Stimulated activated CD8-positive, alpha-beta memory T cell treated with anti-CD3 and anti-CD28 coated beads, Interleukin-7, amount 100 ng/mL, for 1 hour (primary cell): ENCODE results near the gene FCN2.

ENCODE experiments used
- DNase-seq, 2 donors: peaks; one replicate each; pipeline ENCODE4 v3.0.0-alpha.2; 2020; ENCODE audit warnings: low read depth in 2 of 2

The FCN2 gene

DNA sequence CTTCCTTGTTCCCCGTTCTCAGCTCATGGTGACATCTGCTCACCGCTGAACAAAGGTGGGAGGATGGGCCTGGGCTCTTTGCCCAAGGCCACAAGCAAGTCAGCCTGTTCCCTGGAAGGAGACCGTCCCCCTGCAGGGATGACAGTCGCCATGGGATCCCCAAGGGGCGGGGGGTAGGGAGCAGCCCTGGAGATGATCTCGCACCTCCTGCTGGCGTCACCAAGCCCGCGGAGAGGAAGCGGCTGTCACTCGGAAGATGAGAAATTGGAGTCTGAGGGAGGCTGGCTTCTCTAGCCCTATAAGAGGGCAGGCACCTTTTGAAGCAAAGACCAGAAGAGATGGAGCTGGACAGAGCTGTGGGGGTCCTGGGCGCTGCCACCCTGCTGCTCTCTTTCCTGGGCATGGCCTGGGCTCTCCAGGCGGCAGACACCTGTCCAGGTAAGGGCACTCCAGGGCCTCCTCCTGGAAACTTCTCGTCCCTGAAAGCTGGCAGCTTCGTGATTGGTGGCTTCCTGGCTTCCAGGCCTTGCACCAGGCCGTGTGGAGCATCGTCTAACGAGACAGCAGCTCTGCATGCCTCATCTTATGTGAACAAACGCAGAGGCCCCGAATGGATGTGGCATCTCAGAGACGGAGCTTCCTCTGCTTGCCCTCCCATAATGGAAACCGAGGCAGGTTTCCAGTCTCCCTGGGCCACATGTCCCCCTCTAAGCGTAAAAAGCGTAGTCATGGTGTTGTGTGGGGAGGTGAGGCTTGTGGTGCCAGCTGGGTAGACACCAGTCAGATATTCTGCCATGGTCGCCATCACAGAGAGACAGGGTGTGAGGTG is at the start of gene FCN2:
Gene FCN2, plus strand, starts transcription at position 327 of the 829 bp plus-strand sequence. Its CDS starts 12 bp downstream, at position 339.
- DNase-seq = no peak

DNA sequence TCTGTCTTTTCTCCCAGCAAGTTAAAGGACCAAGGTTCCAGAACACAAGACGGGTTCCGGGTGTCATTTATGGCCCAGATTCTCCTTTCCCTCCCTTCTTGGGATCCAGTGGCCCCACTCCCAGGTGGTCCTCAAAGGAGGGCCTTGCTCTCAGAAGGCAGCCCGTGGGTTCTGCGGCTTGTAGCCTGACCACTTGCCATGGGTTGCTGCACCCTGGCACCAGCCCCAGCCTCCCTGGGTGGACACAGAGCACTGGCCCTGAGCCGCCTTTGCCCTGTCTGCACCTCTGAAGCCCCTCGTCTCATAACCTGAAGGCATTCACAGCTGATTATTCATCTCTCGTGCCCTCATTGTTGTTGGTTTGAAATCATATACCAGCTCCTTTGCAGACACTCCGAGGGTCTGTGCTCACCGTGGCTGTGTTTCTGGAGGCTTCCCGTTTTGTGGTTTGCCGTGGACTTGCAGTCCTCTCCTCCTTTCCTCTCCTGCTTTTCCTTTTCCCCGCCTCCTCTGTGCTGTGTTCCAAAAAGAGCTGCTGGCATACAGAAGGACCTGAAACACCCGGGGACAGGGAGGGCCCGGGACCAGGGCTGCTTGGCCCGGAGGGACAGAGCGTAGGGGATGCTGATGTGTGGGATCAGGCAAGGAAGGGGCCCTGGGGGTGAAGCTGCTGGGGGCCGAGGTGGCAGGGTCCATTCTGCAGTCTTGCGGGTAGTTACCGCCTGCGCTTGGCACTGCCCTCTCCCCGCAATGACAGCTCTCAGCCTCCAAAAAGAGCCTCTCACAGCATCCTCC is 49.5 kb upstream of the FCN2 start:
- DNase-seq = no peak

DNA sequence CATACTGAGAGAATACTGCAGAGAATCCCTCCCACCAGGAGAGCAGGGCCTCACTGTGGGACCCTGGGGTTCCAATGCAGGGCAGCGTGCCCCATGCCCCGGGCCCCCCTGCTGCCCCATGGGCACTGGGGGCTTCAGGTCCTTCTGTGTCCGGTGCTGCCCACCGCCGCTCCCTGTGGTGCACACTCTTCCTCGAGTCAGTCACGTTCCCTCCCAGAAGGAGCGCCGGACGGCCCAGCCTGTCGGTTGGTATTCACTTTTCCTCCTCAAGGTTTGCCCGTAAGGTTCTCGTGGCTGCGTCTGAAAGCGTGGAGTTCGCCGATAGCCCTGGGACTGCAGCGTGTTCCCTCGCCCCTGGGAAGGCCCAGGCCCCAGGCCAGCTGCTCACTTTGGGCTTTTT is 48.1 kb upstream of the FCN2 start:
- no peak for DNase-seq

DNA sequence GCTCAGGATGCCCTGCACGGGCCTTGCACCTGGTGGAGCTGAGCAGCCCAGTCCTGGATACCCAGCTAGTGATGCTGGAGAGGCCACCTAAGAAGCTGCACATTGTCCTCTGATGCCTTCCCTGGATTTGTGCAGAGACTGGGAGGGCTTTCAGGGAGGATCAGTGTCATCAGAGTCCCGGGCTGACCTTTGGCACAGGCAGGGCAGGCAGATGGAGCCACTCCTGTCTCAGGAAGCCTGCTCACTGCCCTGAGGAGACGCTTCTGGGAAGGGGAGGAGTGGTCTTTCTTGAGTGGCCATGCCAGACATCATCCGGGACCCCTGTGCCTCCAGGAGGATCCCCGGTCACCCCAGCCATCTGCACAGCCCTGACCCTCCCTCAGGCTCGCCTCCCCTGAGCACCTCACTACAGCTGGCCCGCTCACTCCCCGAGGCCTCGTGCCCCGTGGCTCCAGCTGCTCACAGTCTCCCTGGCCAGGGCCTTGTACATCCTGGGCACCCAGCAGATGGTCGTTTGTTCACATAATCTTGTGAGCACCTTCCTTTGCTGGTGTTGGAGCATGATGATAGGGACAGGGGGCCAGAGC is 47.2 kb upstream of the FCN2 start:
- no peak for DNase-seq

DNA sequence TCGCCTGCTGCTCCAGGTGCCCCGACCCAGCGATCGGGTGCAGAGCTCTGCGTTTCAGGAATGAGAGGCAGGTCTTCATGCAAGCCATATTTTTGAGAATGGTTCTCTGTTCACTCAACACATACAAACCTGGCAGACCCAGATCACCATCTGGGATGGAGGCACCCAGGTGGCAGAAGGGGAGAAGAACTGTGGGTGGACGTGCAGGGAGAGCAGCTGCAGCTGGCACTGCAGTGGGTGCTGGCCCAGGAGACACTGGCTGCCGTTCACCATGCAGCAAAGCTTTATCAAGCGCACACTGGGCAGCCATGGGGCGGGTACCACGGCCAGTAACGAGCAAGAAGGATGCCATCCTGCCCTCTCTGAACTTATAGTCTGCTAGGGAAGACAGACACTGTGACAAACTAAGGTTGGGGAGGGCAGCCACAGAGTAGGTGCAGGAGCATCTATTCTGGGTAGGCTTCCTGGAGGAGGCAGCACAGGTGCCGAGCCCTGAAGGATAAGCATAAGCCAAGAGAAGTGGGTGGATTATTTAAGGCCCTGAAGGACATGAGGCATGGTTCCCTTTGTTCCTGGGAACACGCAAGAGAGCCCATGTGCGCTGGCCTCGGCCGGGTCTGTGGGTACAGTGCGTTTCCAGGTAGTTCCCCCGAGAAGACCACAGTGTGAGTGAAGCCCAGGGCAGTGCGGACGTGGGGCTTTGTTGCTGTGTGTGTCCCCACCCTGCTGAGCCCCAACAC is 46.2 kb upstream of the FCN2 start:
- no peak for DNase-seq

DNA sequence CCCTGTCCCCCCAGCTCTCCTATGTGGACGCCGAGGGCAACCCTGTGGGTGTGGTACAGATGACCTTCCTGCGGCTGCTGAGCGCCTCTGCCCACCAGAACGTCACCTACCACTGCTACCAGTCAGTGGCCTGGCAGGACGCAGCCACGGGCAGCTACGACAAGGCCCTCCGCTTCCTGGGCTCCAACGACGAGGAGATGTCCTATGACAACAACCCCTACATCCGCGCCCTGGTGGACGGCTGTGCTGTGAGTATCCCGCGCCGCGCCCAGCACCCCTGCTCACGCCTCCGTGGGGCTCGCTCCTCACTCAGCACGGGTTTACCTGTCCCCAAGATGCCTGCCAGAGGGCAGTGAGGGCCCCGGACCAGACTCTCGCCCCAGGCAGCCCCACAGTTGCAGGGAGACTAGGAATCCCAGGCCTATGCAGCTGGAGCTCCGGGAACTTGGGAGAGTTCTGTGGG is 45.6 kb upstream of the FCN2 start:
- DNase-seq = no peak

DNA sequence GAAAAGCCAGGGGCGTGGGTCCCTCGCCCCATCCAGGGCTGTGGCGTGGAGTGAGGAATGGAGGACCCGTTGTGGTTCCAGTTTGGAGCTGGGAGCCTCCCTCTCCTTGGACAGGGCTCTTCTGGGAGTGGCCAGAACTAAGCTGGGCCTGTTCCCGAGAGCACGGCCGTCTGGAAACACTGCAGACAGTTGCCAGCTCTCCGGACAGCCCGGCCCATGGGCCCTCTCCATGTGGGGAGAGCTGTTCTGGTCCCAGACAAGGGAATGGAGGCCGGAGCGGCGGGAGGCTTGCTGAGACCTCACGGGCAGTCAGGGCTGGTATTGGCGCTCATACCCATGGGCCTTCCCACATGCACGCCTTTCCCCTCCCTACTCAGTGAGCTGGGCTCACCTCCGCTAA is 45.2 kb upstream of the FCN2 start:
- DNase-seq = no peak

DNA sequence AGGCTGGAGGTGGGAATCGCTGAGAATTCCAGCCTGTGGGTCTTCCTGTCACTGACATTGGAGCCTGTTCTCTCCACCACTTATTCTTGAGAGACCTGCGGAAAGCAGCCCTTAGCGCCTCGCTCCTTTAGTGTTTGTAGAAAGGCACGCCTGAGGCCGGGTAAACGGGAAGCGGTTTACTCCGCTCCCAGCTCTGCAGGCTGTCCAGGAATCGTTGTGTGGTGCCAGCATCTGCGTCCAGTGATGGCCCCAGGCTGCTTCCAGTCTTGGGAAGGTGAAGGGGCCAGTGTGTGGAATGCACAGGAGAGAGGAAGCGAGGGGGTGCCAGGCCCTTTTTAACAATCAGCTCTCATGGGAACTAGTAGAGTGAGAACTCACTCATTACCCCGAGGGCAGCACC is 44.6 kb upstream of the FCN2 start:
- DNase-seq = no peak

DNA sequence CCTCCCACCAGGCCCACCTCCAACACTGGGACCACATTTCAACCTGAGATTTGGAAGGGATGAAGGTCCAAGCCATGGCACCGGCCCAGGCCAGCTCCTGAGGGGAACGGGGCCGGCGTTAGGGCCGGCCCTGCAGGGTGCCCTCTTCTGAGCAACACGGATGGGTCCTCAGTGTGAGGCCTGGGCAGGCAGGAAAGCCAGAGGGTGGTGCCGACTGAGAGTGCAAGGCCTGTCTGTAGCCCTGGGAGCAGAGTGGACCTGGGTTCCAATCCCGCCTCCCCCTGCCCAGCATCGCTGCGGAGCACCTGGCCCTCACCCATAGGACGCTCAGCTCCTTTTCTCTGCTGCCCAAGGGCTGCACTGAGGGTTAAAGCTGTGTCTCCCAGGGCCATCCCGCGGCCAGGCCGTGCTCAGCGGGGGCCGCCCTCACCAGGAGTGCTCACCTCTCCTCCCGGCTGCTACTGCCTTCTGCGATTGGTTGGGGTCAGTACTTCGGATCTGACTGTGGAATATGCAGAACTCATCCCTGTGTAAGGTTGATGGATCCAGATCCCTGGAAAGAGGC is 44.1 kb upstream of the FCN2 start:
- DNase-seq = no peak

DNA sequence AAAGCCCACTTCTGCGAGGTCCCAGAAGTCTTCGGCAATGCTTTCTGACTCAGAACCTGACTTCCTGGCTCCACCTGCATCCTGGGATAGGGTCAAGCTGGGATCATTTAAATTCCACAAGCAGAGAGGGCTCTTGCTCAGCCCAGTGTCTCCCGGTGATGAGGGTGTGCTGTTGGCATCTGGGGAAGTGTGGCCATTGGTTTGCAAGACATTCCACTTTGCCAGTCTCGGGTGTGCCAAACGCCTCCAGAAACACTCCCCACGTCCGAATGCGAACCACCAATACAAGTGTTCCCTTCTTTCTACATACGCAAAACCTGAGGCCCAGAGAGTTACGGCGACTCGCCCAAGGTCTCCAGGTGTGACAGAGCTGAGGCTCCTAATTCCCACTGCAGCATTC is 43.1 kb upstream of the FCN2 start:
- DNase-seq = no peak

DNA sequence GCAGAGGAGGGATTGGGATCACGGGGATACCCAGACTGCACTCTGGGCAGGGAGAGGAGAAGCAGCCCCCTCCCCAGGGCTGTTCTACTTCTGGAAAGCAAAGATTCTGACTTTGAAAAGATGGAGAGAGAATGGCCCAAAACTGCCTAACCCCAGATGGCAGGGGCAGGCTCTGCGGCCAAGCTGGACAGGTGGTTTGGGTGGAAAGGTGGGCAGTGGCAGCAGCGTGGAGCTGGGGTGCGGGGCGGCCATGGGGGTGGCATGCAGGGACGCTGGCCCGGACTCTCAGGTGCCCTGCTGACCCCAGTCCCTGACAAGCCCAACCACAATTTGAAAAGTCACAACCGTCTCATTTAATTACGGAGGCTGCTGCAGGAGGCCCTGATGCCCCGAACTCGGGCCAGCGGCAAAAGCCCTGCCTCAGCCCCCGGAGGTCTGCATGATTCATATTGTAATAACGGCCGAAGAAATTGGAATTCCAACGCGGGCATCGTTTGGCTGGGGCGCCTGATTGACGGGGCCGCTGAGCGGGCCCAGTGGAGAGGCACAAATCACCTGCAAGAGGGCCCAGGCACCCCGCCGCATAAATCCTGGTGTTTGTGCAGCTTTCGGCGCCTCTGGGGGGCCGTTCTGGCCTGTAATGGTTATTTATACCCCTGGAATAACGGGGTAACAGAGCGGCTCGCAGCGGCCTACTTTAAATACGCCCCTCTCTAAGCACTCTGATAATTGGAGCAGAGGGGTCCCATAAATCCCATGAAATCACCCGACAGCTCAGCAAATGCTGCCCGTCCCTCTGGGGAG is 41.8 kb upstream of the FCN2 start:
- DNase-seq = no peak

DNA sequence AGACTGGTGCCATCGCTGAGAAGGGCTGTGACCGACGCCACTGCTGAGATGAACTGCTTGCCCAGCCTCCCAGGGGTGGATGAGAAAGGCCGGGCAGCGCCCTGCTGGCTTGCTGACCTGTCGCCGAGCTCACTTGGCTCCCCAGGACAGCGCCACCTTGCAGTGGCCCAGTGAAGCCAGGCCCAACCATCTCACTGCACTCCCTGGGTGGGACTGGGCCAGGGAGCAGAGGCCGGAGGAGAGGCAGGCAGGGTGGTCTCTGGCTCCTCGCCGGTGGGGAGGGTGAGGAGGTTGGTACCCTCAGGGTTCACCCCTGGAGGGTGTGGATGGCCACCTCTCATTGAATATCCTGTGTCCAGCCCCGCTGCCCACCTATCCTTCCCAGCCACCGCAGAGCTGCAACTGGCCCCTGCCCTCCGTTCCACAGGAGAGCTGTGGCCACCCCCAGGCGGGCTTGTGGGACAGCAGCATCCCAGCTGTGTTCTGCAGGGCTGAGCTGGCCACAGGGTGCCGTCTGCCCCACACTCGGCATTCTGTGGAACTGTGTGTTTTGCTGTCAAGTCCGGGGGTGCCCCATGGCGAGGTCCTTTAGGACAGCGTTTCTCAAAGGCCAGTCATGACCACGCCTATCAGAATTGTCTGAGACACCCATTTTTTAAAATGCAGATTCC is 41.0 kb upstream of the FCN2 start:
- no peak for DNase-seq

DNA sequence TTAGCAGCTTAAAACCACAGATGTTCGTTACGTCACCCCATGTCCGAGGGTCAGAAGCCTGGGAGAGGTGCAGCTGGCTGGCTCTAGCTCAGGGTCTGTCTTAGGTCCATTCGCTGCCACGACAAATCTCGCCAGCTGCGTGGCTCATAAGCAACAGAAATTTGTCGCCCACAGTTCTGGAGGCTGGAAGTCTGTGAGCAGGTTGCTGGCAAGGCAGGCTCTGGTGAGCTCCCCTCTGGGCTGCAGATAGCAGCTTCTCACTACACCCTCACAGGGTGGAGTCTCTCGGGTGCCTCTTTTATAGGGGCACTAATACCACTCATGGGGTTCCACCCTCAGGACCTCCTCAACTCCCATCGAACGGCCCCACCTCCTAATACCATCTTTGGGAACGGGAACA is 40.1 kb upstream of the FCN2 start:
- DNase-seq = no peak

DNA sequence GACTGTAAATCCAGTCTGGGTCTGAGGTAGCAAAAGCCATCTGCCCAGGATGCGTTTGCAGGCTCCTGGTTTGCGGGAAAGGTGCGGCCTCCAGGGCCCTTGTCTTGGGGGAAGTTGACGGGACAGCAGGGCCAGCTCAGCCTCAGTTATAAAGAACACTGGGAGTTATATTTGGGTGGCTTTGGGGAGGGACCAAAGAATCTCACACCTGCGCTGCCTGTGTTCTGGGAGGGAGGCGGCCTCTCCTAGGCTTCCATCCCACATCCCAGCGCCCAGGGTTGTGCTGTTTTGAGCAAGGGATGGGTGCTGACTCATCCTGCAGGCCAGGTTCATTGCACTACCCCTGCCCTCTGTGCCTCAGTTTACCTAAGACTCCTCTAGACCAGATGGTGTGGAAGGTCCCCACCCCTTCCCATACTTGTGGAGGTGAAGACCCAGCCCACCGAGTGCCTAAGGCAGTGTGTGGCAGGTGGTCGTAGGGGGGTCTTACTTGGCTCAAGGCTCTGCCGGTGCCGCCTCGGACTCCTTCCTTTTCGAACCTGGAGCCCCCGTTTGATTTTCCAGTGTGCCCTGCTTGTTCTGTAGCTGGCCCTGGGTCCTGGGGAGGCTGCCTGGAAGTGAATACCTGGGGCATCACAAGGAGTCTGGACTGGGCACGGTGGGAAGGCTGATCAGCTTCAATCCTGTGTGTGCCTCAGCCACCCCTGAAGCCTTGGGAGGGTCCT is 39.3 kb upstream of the FCN2 start:
- no peak for DNase-seq

DNA sequence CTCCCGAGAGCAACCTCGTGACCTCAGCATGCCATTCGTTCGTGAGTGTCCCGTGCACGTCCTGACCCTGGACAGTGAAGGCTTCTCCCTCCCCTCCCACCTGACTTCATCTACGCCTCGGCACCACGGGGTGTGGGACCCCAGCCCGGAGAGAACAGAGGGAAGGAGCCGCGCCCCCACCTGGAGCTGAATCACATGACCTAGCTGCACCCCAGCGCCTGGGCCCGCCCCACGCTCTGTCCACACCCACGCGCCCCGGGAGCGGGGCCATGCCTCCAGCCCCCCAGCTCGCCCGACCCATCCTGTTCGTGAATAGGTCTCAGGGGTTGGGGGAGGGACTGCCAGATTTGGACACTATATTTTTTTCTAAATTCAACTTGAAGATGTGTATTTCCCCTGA is 38.3 kb upstream of the FCN2 start:
- DNase-seq = no peak

DNA sequence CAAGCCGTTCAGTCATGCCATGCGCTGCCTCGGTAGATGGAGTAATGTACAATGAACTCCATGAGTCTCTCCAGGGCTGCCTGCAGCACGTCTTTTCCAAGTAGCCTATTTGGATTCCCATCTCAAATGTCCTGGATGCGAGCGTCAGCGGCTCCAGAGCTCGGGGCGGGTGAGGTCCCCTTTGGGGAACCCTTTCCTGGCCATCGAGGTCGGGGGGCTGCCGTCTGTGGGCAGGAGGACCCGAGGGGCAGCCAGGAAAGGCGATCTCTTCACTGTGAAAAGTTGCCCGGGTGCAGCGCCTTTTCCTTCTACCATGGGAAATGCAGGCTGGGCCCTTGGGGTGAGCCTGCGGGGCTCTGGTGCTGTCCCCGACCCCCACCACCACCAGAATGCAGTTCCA is 36.9 kb upstream of the FCN2 start:
- no peak for DNase-seq

DNA sequence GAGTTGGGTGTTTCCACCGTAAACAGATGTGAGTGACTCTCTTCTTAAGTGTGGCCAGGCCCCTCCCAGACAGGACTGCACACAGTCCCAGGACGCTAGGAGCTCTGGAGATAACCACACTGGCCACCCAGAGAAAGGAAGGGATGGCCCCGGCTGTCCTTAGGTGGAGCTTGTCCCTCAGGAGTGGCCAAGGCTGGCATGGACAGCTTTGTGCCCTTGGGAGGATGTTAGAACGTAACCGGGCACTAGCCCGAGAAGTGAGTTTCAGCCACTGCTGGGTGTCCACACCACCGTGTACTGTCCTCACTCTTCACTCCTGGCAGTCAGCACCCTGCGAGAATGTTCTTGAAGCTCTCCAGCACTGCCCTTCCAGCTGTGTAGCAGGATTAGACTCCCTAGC is 35.8 kb upstream of the FCN2 start:
- DNase-seq = no peak

DNA sequence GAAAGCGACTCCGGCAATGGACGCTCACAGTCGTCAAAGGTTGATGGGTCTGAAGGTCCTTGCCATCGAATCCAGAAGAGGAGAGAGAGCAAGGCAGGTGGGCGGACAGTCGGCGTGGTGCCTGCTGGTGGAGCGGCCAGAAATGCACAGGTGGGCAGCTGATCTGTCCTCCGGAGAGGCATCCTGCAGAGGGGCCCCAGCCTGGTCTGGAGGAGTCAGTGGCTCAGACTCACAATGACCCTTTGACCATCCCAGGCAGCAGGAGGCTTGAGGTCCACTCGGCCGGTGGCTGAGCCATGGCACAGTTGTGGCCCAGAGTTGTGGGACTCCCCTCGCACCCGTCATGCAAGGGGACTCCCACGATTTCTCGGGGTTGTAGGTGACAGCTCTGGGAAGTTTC is 34.4 kb upstream of the FCN2 start:
- no peak for DNase-seq

DNA sequence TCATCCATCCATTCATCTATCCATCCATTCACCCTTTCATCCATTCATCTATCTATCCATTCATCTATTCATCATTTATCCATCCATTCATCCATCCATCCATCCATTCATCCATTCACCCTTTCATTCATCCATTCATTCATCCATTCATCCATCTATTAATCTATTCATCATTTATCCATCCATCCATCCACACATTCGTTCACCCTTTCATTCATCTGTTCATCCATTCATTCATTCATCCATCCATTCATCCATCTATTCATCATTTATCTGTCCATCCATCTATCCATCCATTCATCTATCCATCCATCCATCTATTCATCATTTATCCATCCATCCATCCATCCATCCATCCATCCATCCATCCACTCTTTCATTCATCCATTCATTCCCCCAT is 33.9 kb upstream of the FCN2 start:
- no peak for DNase-seq

DNA sequence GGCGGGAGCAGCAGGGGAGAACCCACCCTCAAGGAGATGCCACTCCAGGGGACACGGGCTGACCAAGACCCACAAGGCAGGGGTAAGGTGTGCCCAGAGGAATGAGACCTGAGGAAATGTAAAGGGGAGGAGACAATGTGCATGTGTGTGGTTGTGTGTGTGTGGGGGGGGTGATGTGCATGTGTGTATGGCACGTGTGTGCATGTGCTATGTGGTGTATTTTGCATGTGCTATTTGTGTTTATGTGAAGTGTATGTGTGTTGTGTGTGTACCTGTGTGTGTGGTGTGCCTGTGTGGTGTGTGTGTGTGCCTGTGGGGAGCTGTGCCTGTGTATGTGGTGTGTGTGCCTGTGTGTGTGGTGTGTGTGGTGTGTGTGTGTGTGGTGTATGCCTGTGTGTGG is 33.5 kb upstream of the FCN2 start:
- DNase-seq = no peak
